C4-2B (cell line): ENCODE measurements around the gene MAP1LC3B2.

Experiments used
- ZFX ChIP-seq: fragments of 450-650 bp; IDR thresholded peaks from 2 replicates; pipeline ENCODE4 v1.6.1; 2017
- TF ChIP-seq, protein P1 (sequence below): fragments of 450-650 bp; conservative IDR thresholded peaks from 2 replicates; pipeline ENCODE4 v1.5.1; 2017; ENCODE audit warnings: mild to moderate bottlenecking

DNA sequence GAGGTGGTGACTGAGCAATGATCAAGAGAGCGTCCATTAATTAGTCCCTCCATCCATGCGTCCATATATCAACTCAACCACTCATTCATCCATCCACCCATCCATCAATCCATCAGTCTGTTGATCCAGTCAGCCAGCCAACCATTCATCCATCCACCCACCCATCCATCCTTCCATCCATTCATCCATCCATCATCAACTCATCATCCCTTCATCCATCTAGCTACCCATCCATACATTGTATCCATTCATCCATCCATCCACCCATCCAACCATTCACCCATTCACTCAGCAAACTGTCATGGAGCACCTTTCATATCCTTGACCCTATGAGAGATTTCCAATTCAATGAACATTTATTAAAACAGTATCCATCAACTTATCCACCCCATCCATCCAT is 28.1 kb downstream of the MAP1LC3B2 start:
- TF ChIP-seq, protein P1, sequence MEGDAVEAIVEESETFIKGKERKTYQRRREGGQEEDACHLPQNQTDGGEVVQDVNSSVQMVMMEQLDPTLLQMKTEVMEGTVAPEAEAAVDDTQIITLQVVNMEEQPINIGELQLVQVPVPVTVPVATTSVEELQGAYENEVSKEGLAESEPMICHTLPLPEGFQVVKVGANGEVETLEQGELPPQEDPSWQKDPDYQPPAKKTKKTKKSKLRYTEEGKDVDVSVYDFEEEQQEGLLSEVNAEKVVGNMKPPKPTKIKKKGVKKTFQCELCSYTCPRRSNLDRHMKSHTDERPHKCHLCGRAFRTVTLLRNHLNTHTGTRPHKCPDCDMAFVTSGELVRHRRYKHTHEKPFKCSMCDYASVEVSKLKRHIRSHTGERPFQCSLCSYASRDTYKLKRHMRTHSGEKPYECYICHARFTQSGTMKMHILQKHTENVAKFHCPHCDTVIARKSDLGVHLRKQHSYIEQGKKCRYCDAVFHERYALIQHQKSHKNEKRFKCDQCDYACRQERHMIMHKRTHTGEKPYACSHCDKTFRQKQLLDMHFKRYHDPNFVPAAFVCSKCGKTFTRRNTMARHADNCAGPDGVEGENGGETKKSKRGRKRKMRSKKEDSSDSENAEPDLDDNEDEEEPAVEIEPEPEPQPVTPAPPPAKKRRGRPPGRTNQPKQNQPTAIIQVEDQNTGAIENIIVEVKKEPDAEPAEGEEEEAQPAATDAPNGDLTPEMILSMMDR, result no peak
- no peak for TF ChIP-seq ZFX
